OCI-LY7 (cell line): Measurements from ENCODE around the gene ZNF699. TPM values are rescaled to one million over a fixed set of nuclear protein-coding genes. Genes with fewer than 3 reads are reported as not detected.
"Not testable (repeated sequence)": the region's sequence is repeated elsewhere in the genome, so short reads cannot be mapped to it uniquely, and the experiment has no call there.

Source experiments
- BruUV-seq: library from RNA; stranded (reverse); fragments of 400-500 nt; replicated peaks from 2 replicates; lab custom pipeline; 2021; lab: Mats Ljungman, UMichigan
- CTCF ChIA-PET: fragments of 300-600 bp; sonication (Branson Sonifier 250); formaldehyde crosslinking; loops from one replicate; lab custom pipeline; 2022; ENCODE audit warnings: antibody characterized with exemption; ENCODE audit not compliant: unreplicated experiment; lab: Charles Lee
- POLR2A ChIA-PET: fragments of 300-600 bp; sonication (Branson Sonifier 250); formaldehyde crosslinking; loops from one replicate; lab custom pipeline; 2022; ENCODE audit warnings: antibody characterized with exemption; lab: Charles Lee
- DNase-seq: peaks from one replicate; pipeline ENCODE4 v3.0.0-alpha.2; 2015; ENCODE audit warnings: low spot score
- H2AFZ ChIP-seq: fragments of 200-600 bp; sonication (generic), shearing (Covaris generic); 2 replicates; pipeline ENCODE4 v1.6.1; 2014; ENCODE audit warnings: mild to moderate bottlenecking, antibody characterized with exemption, low read length, moderate library complexity
- H3K27ac ChIP-seq: fragments of 200-600 bp; sonication (generic); 2 replicates; pipeline ENCODE4 v1.5.1; 2014; ENCODE audit warnings: mixed run types, low read depth, mild to moderate bottlenecking, moderate library complexity, low read length, inconsistent platforms; ENCODE audit not compliant: poor library complexity, severe bottlenecking
- H3K36me3 ChIP-seq: fragments of 200-600 bp; sonication (generic); 2 replicates; pipeline ENCODE4 v1.6.1; 2014; ENCODE audit warnings: mild to moderate bottlenecking, antibody characterized with exemption, low read length, moderate library complexity, mixed read lengths; ENCODE audit not compliant: insufficient read depth
- H3K4me1 ChIP-seq: fragments of 200-600 bp; sonication (generic); 2 replicates; pipeline ENCODE4 v1.5.1; 2014; ENCODE audit warnings: mild to moderate bottlenecking, low read length; ENCODE audit not compliant: insufficient read depth, poor library complexity, severe bottlenecking
- H3K4me2 ChIP-seq: fragments of 200-600 bp; sonication (generic); 2 replicates; pipeline ENCODE4 v1.6.1; 2014; ENCODE audit warnings: mild to moderate bottlenecking, low read length
- H3K4me3 ChIP-seq: fragments of 200-600 bp; sonication (generic); 2 replicates; pipeline ENCODE4 v1.5.1; 2014; ENCODE audit warnings: mild to moderate bottlenecking, low read depth, low read length; ENCODE audit not compliant: poor library complexity, severe bottlenecking
- H3K79me2 ChIP-seq: fragments of 200-600 bp; sonication (generic); 2 replicates; pipeline ENCODE4 v1.6.1; 2016; ENCODE audit warnings: low read depth, mild to moderate bottlenecking, low read length, moderate library complexity, mixed read lengths; ENCODE audit not compliant: insufficient read depth
- H3K9me2 ChIP-seq: fragments of 200-600 bp; sonication (generic); 2 replicates; pipeline ENCODE4 v1.6.1; 2016; ENCODE audit warnings: mild to moderate bottlenecking, low read length, mixed read lengths; ENCODE audit not compliant: insufficient read depth
- H3K9me3 ChIP-seq: fragments of 200-600 bp; sonication (generic); 2 replicates; pipeline ENCODE4 v1.6.1; 2014; ENCODE audit warnings: mild to moderate bottlenecking, mixed run types, low read length, mixed read lengths
- H4K20me1 ChIP-seq: fragments of 200-600 bp; sonication (generic); 2 replicates; pipeline ENCODE4 v1.6.1; 2014; ENCODE audit warnings: mild to moderate bottlenecking, antibody characterized with exemption, low read length, moderate library complexity, mixed read lengths; ENCODE audit not compliant: insufficient read depth
- CTCF ChIP-seq: fragments of 200-600 bp; sonication (generic); conservative IDR thresholded peaks from 2 replicates; pipeline ENCODE4 v1.5.1; 2014; ENCODE audit warnings: mild to moderate bottlenecking, antibody characterized with exemption, low read length, moderate library complexity, mixed read lengths
- EZH2phosphoT487 ChIP-seq: fragments of 200-600 bp; sonication (generic); IDR thresholded peaks from 2 replicates; pipeline ENCODE4 v1.6.1; 2018; ENCODE audit warnings: low read depth, borderline replicate concordance, mild to moderate bottlenecking, mixed run types, antibody characterized with exemption, low read length, moderate library complexity, mixed read lengths
- intact Hi-C: fragments of 100-400 bp; cut with micrococcal nuclease; formaldehyde crosslinking; loops from one replicate; pipeline ENCODE4 v1.10.0; 2022; ENCODE audit not compliant: unreplicated experiment
- total RNA-seq, 2 experiments: library from RNA; depleted of rRNA in 1 of 2; stranded (reverse); fragments of >200 nt in 1 of 2; shearing (Covaris generic) in 1 of 2; gene quantifications; 2 replicates each; pipeline ENCODE4 v1.2.3, GENCODE V29; 2014 to 2022

The ZNF699 gene
- total RNA-seq, 2 experiments from 2014 or later = 7.8 to 8.2 TPM

GRCh38 chr19:9323557-9323918 lies 13.9 kb upstream of the ZNF699 start:
- H3K9me3 ChIP-seq = peaks cover 34% of the 10 kb centered on the region
- peak overlapping the region; percentile 98 for H2AFZ ChIP-seq
- H3K9me2 ChIP-seq = no peaks in the 10 kb centered on the region
- ChIA-PET CTCF (no interaction called here), POLR2A (interaction anchor here (0.6 to 0.7 kb wide), 2 partner anchors 247 to 850 kb away, joined by 3 read pairs; no protein-coding TSS in a partner anchor)
- H3K4me1 ChIP-seq = peaks cover 18% of the 10 kb centered on the region
- H3K36me3 ChIP-seq = peaks cover 19% of the 10 kb centered on the region
- H4K20me1 ChIP-seq = no peaks in the 10 kb centered on the region
- TF ChIP-seq CTCF (no peak), EZH2phosphoT487 (no peak)
- peaks cover 7% of the 10 kb centered on the region; the same call in 1 of the 2 replicates for H3K79me2 ChIP-seq
- peak overlapping the region; percentile 77 for H3K4me3 ChIP-seq
- peak overlapping the region; percentile 89 for H3K4me2 ChIP-seq
- no TSS peak for BruUV-seq
- peak overlapping the region; percentile 95 for H3K27ac ChIP-seq
- intact Hi-C loops = loop anchor here (1.0 to 5.0 kb wide), 2 partner anchors 14 to 109 kb away; partner anchors contain the start of gene ZNF699
- DNase-seq = peak; percentile 91

DNA sequence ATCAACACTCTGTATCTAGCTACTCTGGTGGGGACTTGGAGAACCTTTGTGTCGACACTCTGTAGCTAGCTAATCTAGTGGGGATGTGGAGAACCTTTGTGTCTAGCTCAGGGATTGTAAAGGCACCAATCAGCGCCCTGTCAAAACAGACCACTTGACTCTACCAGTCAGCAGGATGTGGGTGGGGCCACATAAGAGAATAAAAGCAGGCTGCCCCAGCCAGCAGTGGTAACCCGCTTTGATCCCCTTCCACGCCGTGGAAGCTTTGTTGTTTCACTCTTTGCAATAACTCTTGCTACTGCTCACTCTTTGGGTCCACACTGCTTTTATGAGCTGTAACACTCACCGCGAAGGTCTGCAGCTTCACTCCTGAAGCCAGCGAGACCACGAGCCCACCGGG lies 12.6 kb upstream of the ZNF699 start:
- H3K9me3 ChIP-seq = peaks cover 23% of the 10 kb centered on the region
- H3K36me3 ChIP-seq, CTCF ChIA-PET, POLR2A ChIA-PET, H3K4me3 ChIP-seq, BruUV-seq, H3K27ac ChIP-seq, H4K20me1 ChIP-seq, H3K9me2 ChIP-seq, H3K79me2 ChIP-seq, H3K4me2 ChIP-seq, DNase-seq, H2AFZ ChIP-seq: not testable (repeated sequence)
- H3K4me1 ChIP-seq = peaks cover 18% of the 10 kb centered on the region
- intact Hi-C loops = loop anchor here (5.0 kb wide), 1 partner anchor 110 kb away; no protein-coding TSS in a partner anchor

DNA sequence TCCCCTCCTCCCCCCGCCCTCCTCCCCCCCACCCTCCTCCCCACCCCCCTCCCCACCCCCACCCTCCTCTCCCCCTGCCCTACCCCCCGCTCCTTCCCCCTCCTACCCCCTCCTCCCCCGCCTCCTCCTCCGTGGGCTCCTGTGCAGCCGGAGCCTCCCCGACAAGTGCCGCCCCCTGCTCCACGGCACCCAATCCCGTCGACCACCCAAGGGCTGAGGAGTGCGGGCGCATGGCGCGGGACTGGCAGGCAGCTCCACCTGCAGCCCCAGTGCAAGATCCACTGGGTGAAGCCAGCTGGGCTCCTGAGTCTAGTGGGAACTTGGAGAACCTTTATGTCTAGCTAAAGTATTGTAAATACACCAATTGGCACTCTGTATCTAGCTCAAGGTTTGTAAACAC lies 12.1 kb upstream of the ZNF699 start:
- BruUV-seq, H3K4me3 ChIP-seq, H3K79me2 ChIP-seq, H2AFZ ChIP-seq, CTCF ChIA-PET, POLR2A ChIA-PET, DNase-seq, H3K4me2 ChIP-seq, H3K36me3 ChIP-seq, H3K27ac ChIP-seq, H3K9me2 ChIP-seq, H4K20me1 ChIP-seq: not testable (repeated sequence)
- intact Hi-C loops = loop anchor here (5.0 kb wide), 1 partner anchor 111 kb away; no protein-coding TSS in a partner anchor
- peaks cover 21% of the 10 kb centered on the region for H3K9me3 ChIP-seq
- peaks cover 18% of the 10 kb centered on the region for H3K4me1 ChIP-seq
